ENCODE results near the gene MED25. TPM values are rescaled to one million over a fixed set of nuclear protein-coding genes. Genes with fewer than 3 reads are reported as not detected.

Gene MED25
- total RNA-seq, 3 donors from 2014 or later (not counting 1 experiment from before 2014, with no cell fraction given), result 64.2 to 132 (median 69.5) TPM

DNA sequence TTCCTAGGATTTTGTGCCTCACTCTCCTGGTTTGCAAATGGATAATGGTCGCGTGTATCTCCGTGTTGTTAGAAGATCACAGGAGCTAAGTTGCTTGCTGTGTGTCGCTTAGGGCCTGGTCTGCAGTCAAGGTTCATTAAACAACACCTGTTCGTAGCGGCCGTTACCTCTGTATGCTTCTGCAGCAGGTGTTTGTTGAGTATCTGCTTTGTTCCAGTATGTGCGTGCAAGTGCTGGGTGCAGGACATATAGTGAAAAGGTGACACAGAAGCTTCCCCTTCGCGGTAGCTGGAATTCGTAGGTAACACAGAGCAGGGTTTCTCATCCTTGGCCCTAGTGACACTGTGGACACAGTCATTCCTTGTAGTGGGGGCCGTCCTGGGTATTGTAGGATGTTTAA is 5.4 kb downstream of the MED25 start:
- Mint-ChIP-seq H3K4me3 (no peak overlapping the region), H3K27me3 (ENCODE audit: low read depth in 2 of 2) (no peaks in the 10 kb centered on the region), H3K36me3 (no peaks in the 10 kb centered on the region), H3K27ac (no peak overlapping the region), H3K9me3 (no peaks in the 10 kb centered on the region), H3K4me1 (peaks cover 14 to 22% of the 10 kb centered on the region in 2 donors)
- no peak for ATAC-seq
- Histone ChIP-seq H3K4me1 (ENCODE audit: control insufficient read depth, insufficient read depth, low read length) (peaks cover 12% of the 10 kb centered on the region), H3K9me3 (ENCODE audit: control insufficient read depth, insufficient read depth, low read length) (no peaks in the 10 kb centered on the region), H3K27me3 (ENCODE audit: control insufficient read depth, insufficient read depth, low read length) (no peaks in the 10 kb centered on the region), H3K27ac (ENCODE audit: low read length) (no peak overlapping the region), H3K36me3 (ENCODE audit: control insufficient read depth, insufficient read depth, low read length) (peaks cover 12% of the 10 kb centered on the region), H3K4me3 (ENCODE audit: low read length) (no peak overlapping the region)
- intact Hi-C loops (cut with micrococcal nuclease), result no loop called here
- 89% methylated on average over 11 of the region's 12 CpGs for WGBS (ENCODE audit: insufficient coverage)
- TF ChIP-seq, protein P1, sequence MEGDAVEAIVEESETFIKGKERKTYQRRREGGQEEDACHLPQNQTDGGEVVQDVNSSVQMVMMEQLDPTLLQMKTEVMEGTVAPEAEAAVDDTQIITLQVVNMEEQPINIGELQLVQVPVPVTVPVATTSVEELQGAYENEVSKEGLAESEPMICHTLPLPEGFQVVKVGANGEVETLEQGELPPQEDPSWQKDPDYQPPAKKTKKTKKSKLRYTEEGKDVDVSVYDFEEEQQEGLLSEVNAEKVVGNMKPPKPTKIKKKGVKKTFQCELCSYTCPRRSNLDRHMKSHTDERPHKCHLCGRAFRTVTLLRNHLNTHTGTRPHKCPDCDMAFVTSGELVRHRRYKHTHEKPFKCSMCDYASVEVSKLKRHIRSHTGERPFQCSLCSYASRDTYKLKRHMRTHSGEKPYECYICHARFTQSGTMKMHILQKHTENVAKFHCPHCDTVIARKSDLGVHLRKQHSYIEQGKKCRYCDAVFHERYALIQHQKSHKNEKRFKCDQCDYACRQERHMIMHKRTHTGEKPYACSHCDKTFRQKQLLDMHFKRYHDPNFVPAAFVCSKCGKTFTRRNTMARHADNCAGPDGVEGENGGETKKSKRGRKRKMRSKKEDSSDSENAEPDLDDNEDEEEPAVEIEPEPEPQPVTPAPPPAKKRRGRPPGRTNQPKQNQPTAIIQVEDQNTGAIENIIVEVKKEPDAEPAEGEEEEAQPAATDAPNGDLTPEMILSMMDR (IDR thresholded peaks at IDR 0.05), result no peak
- no peak for DNase-seq

DNA sequence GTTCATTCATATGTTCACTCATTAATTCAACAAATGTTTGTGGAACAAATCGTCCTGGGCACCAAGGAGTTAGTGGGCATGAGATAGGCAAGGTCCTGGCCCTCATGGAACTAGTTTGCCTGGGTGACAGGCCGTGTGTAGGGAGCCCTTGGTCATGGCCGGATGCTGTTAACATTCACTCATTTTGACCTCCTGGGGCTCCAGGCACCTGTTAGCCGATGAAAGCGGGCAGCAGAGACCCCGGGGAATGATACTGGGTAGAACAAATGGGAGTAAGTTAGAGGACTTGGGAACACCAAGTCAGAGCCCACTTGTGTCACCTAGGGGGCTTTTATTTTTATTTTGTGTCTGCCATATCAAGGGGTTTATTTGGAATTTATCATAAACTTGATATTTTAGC is 6.6 kb downstream of the MED25 start:
- Mint-ChIP-seq H3K27ac (no peak overlapping the region), H3K4me3 (no peak overlapping the region), H3K27me3 (ENCODE audit: low read depth in 2 of 2) (no peaks in the 10 kb centered on the region), H3K4me1 (peaks cover 4 to 11% of the 10 kb centered on the region in 2 donors), H3K36me3 (no peaks in the 10 kb centered on the region), H3K9me3 (no peaks in the 10 kb centered on the region)
- intact Hi-C loops (cut with micrococcal nuclease), result no loop called here
- Histone ChIP-seq H3K4me1 (ENCODE audit: control insufficient read depth, insufficient read depth, low read length) (peaks cover under 1% of the 10 kb centered on the region), H3K36me3 (ENCODE audit: control insufficient read depth, insufficient read depth, low read length) (peaks cover 12% of the 10 kb centered on the region), H3K27me3 (ENCODE audit: control insufficient read depth, insufficient read depth, low read length) (no peaks in the 10 kb centered on the region), H3K9me3 (ENCODE audit: control insufficient read depth, insufficient read depth, low read length) (no peaks in the 10 kb centered on the region), H3K27ac (ENCODE audit: low read length) (no peak overlapping the region), H3K4me3 (ENCODE audit: low read length) (no peak overlapping the region)
- 96% methylated on average over 6 of the region's 6 CpGs for WGBS (ENCODE audit: insufficient coverage)
- DNase-seq (no peak), ATAC-seq (no peak)
- TF ChIP-seq, protein P1 (IDR thresholded peaks at IDR 0.05), result no peak

DNA sequence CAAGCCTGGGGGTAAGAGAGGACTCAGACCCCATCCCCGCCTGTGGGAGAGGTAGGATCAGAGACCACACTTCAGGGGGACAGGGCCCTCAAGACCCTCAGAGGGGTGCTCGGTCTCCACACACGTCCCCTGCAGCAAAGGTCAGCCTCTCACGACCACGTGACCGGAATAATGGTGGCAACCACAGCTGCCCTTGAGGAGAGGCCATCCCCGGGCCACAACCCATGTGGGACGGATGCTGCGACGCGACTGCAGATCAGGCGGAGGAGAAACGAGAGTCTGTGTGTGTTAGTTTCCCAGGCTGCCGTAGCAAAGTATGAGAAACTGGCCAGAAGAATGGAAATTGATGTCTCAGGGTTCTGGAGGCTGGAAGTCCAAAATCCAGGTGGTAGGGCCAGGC is 8.9 kb downstream of the MED25 start:
- no peaks in the 10 kb centered on the region for H3K4me1 ChIP-seq (ENCODE audit: control insufficient read depth, insufficient read depth, low read length)
- no peaks in the 10 kb centered on the region for H3K27me3 ChIP-seq (ENCODE audit: control insufficient read depth, insufficient read depth, low read length)
- H3K9me3 Mint-ChIP-seq, result no peaks in the 10 kb centered on the region
- no peak overlapping the region for H3K27ac Mint-ChIP-seq
- no peak overlapping the region for H3K27ac ChIP-seq (ENCODE audit: low read length)
- H3K36me3 ChIP-seq (ENCODE audit: control insufficient read depth, insufficient read depth, low read length), result peaks cover 24% of the 10 kb centered on the region
- peaks cover 4 to 11% of the 10 kb centered on the region in 2 donors for H3K4me1 Mint-ChIP-seq
- DNase-seq (no peak), ATAC-seq (no peak)
- intact Hi-C loops (cut with micrococcal nuclease), result no loop called here
- H3K36me3 Mint-ChIP-seq, result no peaks in the 10 kb centered on the region
- H3K9me3 ChIP-seq (ENCODE audit: control insufficient read depth, insufficient read depth, low read length), result no peaks in the 10 kb centered on the region
- H3K27me3 Mint-ChIP-seq (ENCODE audit: low read depth in 2 of 2), result no peaks in the 10 kb centered on the region
- no peak overlapping the region for H3K4me3 Mint-ChIP-seq
- 96% methylated on average over 14 of the region's 14 CpGs for WGBS (ENCODE audit: insufficient coverage)
- no peak overlapping the region for H3K4me3 ChIP-seq (ENCODE audit: low read length)
- TF ChIP-seq, protein P1 (IDR thresholded peaks at IDR 0.05), result no peak

DNA sequence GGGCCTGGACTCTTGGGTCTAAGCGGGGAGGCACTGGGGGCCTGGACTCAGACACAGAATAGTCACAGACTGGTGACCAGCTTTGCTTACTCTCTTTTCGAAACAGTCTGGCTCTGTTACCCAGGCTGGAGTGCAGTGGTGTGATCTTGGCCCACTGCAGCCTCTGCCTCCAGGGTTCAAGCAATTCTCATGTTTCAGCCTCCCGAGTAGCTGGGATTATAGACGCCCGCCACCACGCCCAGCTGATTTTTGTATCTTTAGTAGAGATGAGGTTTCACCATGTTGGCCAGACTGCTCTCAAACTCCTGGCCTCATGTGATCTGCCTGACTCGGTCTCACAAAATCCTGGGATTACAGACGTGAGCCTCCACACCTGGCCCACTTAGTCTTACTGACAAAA is 11.1 kb downstream of the MED25 start:
- Mint-ChIP-seq H3K9me3 (no peaks in the 10 kb centered on the region), H3K36me3 (no peaks in the 10 kb centered on the region), H3K27me3 (ENCODE audit: low read depth in 2 of 2) (no peaks in the 10 kb centered on the region), H3K4me1 (peaks cover 8 to 11% of the 10 kb centered on the region in 2 donors), H3K4me3 (no peak overlapping the region), H3K27ac (no peak overlapping the region)
- no peak for ATAC-seq
- H3K36me3 ChIP-seq (ENCODE audit: control insufficient read depth, insufficient read depth, low read length), result peaks cover 31% of the 10 kb centered on the region
- H3K4me3 ChIP-seq (ENCODE audit: low read length), result no peak overlapping the region
- H3K9me3 ChIP-seq (ENCODE audit: control insufficient read depth, insufficient read depth, low read length), result no peaks in the 10 kb centered on the region
- intact Hi-C loops (cut with micrococcal nuclease), result no loop called here
- H3K4me1 ChIP-seq (ENCODE audit: control insufficient read depth, insufficient read depth, low read length), result no peaks in the 10 kb centered on the region
- 92% methylated on average over 8 of the region's 8 CpGs for WGBS (ENCODE audit: insufficient coverage)
- H3K27me3 ChIP-seq (ENCODE audit: control insufficient read depth, insufficient read depth, low read length), result no peaks in the 10 kb centered on the region
- TF ChIP-seq, protein P1 (IDR thresholded peaks at IDR 0.05), result no peak
- no peak for DNase-seq
- H3K27ac ChIP-seq (ENCODE audit: low read length), result no peak overlapping the region

Measured in natural killer cell (primary cell).